Left cardiac atrium (tissue), 4 donors: ENCODE results near the gene CDSN. TPM values are rescaled to one million over a fixed set of nuclear protein-coding genes. Genes with fewer than 3 reads are reported as not detected.
"Not testable (repeated sequence)": the region's sequence is repeated elsewhere in the genome, so short reads cannot be mapped to it uniquely, and the experiment has no call there.

Experiments used
- ATAC-seq, 2 donors: fragments of 200-7000 bp; cut with Tn5 transposase; one replicate each; pipeline ENCODE4 v1.9.1; 2020; ENCODE audit warnings: mild to moderate bottlenecking in 2 of 2, moderate library complexity in 2 of 2
- DNase-seq: peaks from one replicate; pipeline ENCODE4 v3.0.0-alpha.2; 2020
- intact Hi-C, 2 donors: fragments of 100-400 bp; cut with DNase I; formaldehyde crosslinking; loops; one replicate each; pipeline versions ENCODE4 v1.14.1 to v1.15.1; 2022 to 2023
- total RNA-seq, 2 donors: library from RNA; stranded (reverse); fragmentation: NEBNext Ultra II Directional; extraction: Animal tissue kit (Norgen Biotek cat#: 25700); gene quantifications; one replicate each; pipeline ENCODE4 v1.2.1, GENCODE V29; 2021
- donor health status: DM: no; HTN: yes; CAD: no.
- donor health status: DM: no; HTN: yes; CAD: no; lungs with severe emphysema.
- donor health status: DM: yes; HTN: yes; CAD: no.
- donor health status: Dilated cardiomyopathy.

Gene CDSN
- total RNA-seq, 2 donors from 2014 or later, result 0.10 TPM; not detected in 1

DNA sequence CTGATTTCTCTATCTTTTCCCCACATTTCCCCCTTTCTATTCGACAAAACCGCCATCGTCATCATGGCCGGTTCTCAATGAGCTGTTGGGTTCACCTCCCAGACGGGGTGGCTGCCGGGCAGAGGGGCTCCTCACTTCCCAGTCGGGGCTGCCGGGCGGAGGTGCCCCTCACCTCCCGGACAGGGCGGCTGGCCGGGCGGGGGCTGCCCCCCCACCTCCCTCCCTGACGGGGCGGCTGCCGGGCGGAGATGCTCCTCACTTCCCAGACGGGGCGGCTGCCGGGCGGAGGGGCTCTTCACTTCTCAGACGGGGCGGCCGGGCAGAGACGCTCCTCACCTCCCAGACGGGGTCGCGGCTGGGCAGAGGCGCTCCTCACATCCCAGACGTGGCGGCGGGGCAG lies 53.2 kb downstream of the CDSN start:
- DNase-seq, intact Hi-C loops: not testable (repeated sequence)

DNA sequence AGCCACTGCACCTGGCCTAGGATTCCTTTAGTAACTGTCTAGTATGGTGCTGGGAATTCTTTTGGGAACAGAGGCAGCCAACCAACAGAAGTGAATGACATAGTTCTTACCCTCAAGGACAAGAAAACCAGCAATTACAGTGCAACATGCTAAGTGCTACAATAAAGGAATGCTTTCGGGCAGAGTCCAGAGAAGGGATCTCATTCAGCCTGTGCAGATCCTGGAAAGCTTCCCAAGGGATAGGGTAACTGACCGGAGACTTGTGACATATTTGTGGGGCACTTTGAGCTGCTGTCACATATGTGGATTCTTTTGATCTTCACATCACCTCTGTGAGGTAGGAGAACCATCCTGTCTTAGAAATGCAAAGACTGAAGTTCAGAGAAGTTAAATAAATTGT lies 54.7 kb downstream of the CDSN start:
- intact Hi-C loops, result no loop called here
- ATAC-seq, result no peak
- no peak for DNase-seq

More for the DNA sequence above, 53.2 kb downstream of the CDSN start:
- not testable (repeated sequence) for ATAC-seq

Other genes starting within 250 kb of the CDSN start
- gene DDR1, start 235.9 kb downstream of the CDSN start, total RNA-seq, result 10 to 100 TPM; 58.4 to 60.2 TPM
- gene GTF2H4, start 212.2 kb downstream of the CDSN start, total RNA-seq, result 10 to 100 TPM; 24.4 to 25.3 TPM
- gene VARS2, start 206.2 kb downstream of the CDSN start, total RNA-seq, result 10 to 100 TPM; 14.0 to 18.7 TPM
- gene SFTA2, start 188.3 kb downstream of the CDSN start, total RNA-seq, result not detected
- not detected for gene MUCL3, start 179.5 kb downstream of the CDSN start, total RNA-seq
- not detected for gene MUC21, start 136.7 kb downstream of the CDSN start, total RNA-seq
- gene MUC22, start 110.0 kb downstream of the CDSN start, total RNA-seq, result under 1 TPM in 1 of 2 donors, not detected in 1; 0.06 TPM
- gene C6orf15, start 7.9 kb downstream of the CDSN start, total RNA-seq, result not detected
- 1 to 10 TPM; 1.1 to 1.9 TPM for gene PSORS1C1, start 5.6 kb downstream of the CDSN start, total RNA-seq
- not detected for gene PSORS1C2, start 18.6 kb upstream of the CDSN start, total RNA-seq
- gene CCHCR1, start 37.4 kb upstream of the CDSN start, total RNA-seq, result 10 to 100 TPM; 10.4 to 11.0 TPM
- gene TCF19, start 38.1 kb upstream of the CDSN start, total RNA-seq, result 1 to 10 TPM; 2.2 to 8.3 TPM
- under 1 TPM; 0.71 to 0.86 TPM for gene POU5F1, start 50.2 kb upstream of the CDSN start, total RNA-seq
- gene HLA-C, start 151.6 kb upstream of the CDSN start, total RNA-seq, result 100 to 1,000 TPM; 235 to 362 TPM
- 100 to 1,000 TPM; 609 to 632 TPM for gene HLA-B, start 236.7 kb upstream of the CDSN start, total RNA-seq